Activated naive CD4-positive, alpha-beta T cell treated with anti-CD3 and anti-CD28 coated beads, Interleukin-2, amount 10 ng/mL, durations not matched to agents 5 hours and 36 hours (primary cell): Measurements from ENCODE around the gene EIF4ENIF1. TPM values are rescaled to one million over a fixed set of nuclear protein-coding genes. Genes with fewer than 3 reads are reported as not detected.

Experiments
- total RNA-seq, 2 experiments: library from RNA; stranded (reverse); gene quantifications; one replicate each; pipeline ENCODE4 v1.2.3, GENCODE V29; 2021

The EIF4ENIF1 gene
- total RNA-seq, result 10 to 100 TPM; 38.3 to 40.3 TPM

GRCh38 chr22:31489632-31490495, at the start of gene EIF4ENIF1:
TSS of gene EIF4ENIF1 (minus strand) at chr22:31489842. CDS start at chr22:31488718, 1,124 bp downstream.

GRCh38 chr22:31496007-31496734, 6.5 kb upstream of the EIF4ENIF1 start, which contains the start of gene SFI1:
TSS of gene SFI1 (plus strand) at chr22:31496536. CDS start at chr22:31508285, 11,749 bp downstream.

GRCh38 chr22:31399211-31400022, 90.2 kb downstream of the EIF4ENIF1 start, which contains the start of gene DRG1:
TSS of gene DRG1 (plus strand) at chr22:31399604. CDS start at chr22:31399684, 80 bp downstream.

Other genes with a start within 250 kb of the EIF4ENIF1 start
- 100 to 1,000 TPM; 110 to 115 TPM for gene PIK3IP1, start 197.4 kb downstream of the EIF4ENIF1 start, total RNA-seq
- 10 to 100 TPM; 36.4 to 37.7 TPM for gene PATZ1, start 143.5 kb downstream of the EIF4ENIF1 start, total RNA-seq
- gene DRG1, start 90.2 kb downstream of the EIF4ENIF1 start, total RNA-seq, result 10 to 100 TPM; 66.2 to 68.8 TPM
- gene SFI1, start 6.7 kb upstream of the EIF4ENIF1 start, total RNA-seq, result 100 to 1,000 TPM; 128 to 143 TPM
- gene PISD, start 172.4 kb upstream of the EIF4ENIF1 start, total RNA-seq, result 10 to 100 TPM; 19.0 to 19.4 TPM